ENCODE data around the gene BLZF1.

DNA sequence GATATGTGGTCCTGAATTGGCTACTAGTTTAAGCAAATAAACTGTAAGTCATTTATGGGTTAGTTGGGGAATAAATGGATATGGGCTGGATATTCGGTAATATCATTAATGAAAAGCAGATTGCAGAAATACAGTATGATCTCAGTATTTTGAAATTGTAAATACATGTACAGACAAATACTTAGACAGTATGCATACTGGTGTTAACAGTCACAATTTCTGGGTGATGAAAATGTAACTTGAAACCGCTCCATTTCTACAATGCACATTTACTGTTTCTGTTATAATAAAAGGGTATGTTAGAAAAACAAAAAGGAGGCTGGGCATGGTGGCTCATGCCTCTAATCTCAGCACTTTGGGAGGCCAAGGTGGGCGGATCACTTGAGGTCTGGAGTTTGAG is 28.0 kb downstream of the BLZF1 start:
- TF ChIP-seq, protein P1, sequence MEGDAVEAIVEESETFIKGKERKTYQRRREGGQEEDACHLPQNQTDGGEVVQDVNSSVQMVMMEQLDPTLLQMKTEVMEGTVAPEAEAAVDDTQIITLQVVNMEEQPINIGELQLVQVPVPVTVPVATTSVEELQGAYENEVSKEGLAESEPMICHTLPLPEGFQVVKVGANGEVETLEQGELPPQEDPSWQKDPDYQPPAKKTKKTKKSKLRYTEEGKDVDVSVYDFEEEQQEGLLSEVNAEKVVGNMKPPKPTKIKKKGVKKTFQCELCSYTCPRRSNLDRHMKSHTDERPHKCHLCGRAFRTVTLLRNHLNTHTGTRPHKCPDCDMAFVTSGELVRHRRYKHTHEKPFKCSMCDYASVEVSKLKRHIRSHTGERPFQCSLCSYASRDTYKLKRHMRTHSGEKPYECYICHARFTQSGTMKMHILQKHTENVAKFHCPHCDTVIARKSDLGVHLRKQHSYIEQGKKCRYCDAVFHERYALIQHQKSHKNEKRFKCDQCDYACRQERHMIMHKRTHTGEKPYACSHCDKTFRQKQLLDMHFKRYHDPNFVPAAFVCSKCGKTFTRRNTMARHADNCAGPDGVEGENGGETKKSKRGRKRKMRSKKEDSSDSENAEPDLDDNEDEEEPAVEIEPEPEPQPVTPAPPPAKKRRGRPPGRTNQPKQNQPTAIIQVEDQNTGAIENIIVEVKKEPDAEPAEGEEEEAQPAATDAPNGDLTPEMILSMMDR (IDR thresholded peaks at IDR 0.05; ENCODE audit: low read depth, low read length), result no peak
- no peak for TF ChIP-seq POLR2A (IDR thresholded peaks at IDR 0.05; ENCODE audit: extremely low read depth, insufficient read length)
- TF ChIP-seq MYC (IDR thresholded peaks at IDR 0.05; ENCODE audit: low read depth, low read length), result no peak

Measured in NB4 (cell line).